ENCODE results near the gene PHACTR1. TPM values are rescaled to one million over a fixed set of nuclear protein-coding genes. Genes with fewer than 3 reads are reported as not detected.
A peak's percentile ranks its signal among the peaks of the same experiment; 100 is the strongest.

Gene PHACTR1
- total RNA-seq, 8 experiments from 2014 or later, result 2.7 to 24.5 (median 16.4) TPM

DNA sequence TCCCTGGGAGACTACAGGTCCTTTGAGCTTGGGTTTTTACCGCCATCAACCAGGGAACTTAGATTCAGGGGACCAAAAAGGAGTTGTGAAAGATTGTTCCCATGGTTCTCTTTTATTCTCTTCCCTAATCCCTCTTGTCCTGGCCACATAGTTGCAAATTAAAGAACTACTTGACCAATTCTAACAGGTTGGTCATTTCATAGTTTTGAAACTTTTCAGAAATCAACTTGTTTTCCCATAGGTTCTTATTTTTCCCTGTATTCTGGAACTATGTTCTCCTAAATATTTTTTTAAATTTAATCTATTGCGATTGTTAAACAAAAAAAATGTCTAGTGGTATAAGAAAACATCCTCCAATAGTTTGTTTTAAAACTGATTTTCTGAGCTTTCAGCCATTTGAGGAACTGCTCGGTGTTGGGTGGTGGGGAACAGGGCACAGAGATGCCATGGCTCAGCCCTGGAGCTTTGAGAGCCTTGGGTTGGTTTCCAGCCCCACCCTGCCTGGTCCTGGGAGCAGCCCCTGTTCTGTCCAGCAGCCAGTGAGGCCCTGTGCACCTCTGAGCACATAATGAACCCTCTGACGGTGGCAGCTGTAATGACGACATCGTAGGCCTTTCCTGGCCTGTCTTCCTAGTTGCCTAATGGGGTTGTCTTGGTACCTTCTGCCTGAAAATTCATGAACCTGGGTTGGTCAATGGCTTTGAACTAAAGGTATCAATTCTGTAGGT is 558.3 kb downstream of the PHACTR1 start:
- 20 to 100% (median 89%) methylated on average over 1 to 6 of the region's 6 CpGs; no CpG with 5 or more reads in 1 of the 10 experiments for WGBS, 10 experiments
- no peak for ATAC-seq (replicated peaks in 6 of 8)
- in situ Hi-C loops (cut with MboI; ENCODE audit: low pct_unique_long_range_greater_than_20kb in 2 of 9, low sequenced_read_pairs in 9 of 9, unreplicated experiment in 9 of 9), result loop anchor here in 1 of 9 experiments (25.0 kb wide), 1 partner anchor 363 kb away; no protein-coding TSS in a partner anchor
- H3K4me3 ChIP-seq, result no peak overlapping the region
- no peak overlapping the region for H3K27ac ChIP-seq
- H3K4me1 ChIP-seq (replicated peaks in 1 of 2), result peaks cover 6 to 8% of the 10 kb centered on the region in 2 donors

DNA sequence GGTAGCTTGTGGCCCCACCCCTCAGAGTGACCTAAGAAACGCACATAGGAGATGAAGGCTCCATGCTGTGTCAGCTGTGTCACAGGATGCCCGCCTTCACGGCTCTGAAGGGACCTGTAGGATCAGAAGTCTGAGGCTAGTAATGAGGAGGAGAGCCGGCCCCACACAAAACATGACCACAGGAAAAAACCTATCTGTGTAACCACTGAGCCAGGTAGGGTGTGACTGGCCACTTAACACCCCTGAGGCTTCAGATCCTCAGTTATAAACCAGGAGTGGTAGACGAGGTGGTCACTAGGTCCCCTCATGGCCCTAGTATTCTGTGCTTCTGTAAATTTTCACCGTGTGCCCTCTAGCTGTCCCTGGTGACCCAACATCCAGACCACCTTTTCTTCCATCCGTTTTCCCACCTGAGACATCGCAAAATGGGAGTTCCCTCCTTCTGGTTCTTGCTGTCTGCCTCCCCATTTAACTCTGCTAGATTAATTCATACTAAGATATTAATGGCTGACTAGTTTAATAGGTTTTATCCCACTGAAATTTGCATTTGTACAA is 558.9 kb downstream of the PHACTR1 start:
- H3K4me1 ChIP-seq (replicated peaks in 1 of 2), result peaks cover 6 to 8% of the 10 kb centered on the region in 2 donors
- in situ Hi-C loops (cut with MboI; ENCODE audit: low pct_unique_long_range_greater_than_20kb in 2 of 9, low sequenced_read_pairs in 9 of 9, unreplicated experiment in 9 of 9), result loop anchor here in 1 of 9 experiments (25.0 kb wide), 1 partner anchor 363 kb away; no protein-coding TSS in a partner anchor
- H3K27ac ChIP-seq, result no peak overlapping the region
- H3K4me3 ChIP-seq, result no peak overlapping the region
- WGBS, 10 experiments, result 50 to 100% (median 80%) methylated on average over 1 to 7 of the region's 8 CpGs; no CpG with 5 or more reads in 3 of the 10 experiments
- ATAC-seq (replicated peaks in 6 of 8), result no peak

DNA sequence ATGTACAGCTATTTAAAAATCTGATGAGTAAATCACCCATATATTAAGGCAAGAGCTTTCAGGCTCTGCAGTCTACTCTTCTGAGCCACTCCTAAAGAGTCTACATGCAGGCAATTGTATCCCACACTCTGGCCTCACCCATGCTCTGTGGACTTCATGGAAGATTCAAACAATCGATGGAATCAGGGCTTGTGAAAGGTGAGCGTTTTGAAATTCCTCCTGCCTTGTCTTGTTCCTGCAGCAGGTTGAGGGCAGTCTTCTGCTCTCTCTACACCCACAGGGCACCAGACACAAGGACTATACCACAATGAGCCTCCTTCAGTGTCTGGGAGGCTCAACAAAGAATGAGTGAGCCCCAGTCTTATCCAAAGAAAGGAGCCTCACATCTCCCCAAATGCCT is 560.7 kb downstream of the PHACTR1 start:
- H3K4me1 ChIP-seq (replicated peaks in 1 of 2), result peaks cover 6 to 8% of the 10 kb centered on the region in 2 donors
- no peak overlapping the region for H3K27ac ChIP-seq
- no peak for ATAC-seq (replicated peaks in 6 of 8)
- 82 to 100% (median 100%) methylated on average over 1 to 2 of the region's 2 CpGs; no CpG with 5 or more reads in 5 of the 10 experiments for WGBS, 10 experiments
- H3K4me3 ChIP-seq, result no peak overlapping the region
- in situ Hi-C loops (cut with MboI; ENCODE audit: low pct_unique_long_range_greater_than_20kb in 2 of 9, low sequenced_read_pairs in 9 of 9, unreplicated experiment in 9 of 9), result loop anchor here in 1 of 9 experiments (25.0 kb wide), 1 partner anchor 365 kb away; no protein-coding TSS in a partner anchor

DNA sequence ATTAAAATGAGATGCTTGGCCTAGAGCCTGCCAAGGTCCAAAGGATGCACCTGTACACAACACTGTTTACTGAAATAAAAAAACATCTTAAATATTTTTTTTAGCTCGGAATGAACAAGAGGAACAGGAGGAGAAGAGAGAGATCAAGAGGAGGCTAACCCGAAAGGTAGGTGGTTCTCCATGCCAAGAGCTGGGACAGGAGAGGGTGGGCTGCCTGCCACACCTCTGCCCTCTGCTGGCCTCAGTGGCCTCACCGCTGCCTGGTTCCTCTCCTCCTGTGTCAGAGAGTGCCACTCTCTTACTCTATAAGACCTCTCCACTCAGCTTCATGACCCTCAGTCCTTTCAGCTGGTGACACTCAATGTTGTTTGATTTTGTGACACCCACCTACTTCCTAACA is 561.6 kb downstream of the PHACTR1 start:
- 50 to 100% (median 89%) methylated on average over 1 to 3 of the region's 3 CpGs; no CpG with 5 or more reads in 3 of the 10 experiments for WGBS, 10 experiments
- in situ Hi-C loops (cut with MboI; ENCODE audit: low pct_unique_long_range_greater_than_20kb in 2 of 9, low sequenced_read_pairs in 9 of 9, unreplicated experiment in 9 of 9), result loop anchor here in 1 of 9 experiments (25.0 kb wide), 1 partner anchor 366 kb away; no protein-coding TSS in a partner anchor
- peak in 2 of 8 experiments; percentile 30 to 39 for ATAC-seq (replicated peaks in 6 of 8)
- Histone ChIP-seq H3K4me1 (replicated peaks in 1 of 2) (peaks cover 2 to 4% of the 10 kb centered on the region in 2 donors), H3K4me3 (no peak overlapping the region), H3K27ac (no peak overlapping the region)

DNA sequence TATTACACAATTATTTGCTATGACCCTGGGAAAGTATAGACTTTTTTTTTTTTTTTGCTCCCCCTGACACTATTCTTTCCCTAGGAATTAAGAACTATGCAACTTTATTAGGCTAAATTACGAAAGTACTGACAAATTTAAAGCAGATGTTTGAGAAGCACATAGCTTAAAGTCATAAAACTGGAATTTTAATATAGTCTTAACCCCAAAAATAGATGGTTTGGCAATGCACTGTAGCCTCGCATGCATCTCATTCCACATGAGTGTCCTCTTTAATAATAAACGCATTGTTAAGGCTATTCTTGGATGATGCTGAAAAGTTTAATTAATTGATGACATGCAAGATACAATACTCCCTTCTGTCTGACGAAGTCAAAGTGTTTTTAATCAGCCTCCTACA is 562.4 kb downstream of the PHACTR1 start:
- H3K4me3 ChIP-seq, result no peak overlapping the region
- peaks cover 0 to under 1% of the 10 kb centered on the region in 2 donors for H3K4me1 ChIP-seq (replicated peaks in 1 of 2)
- in situ Hi-C loops (cut with MboI; ENCODE audit: low pct_unique_long_range_greater_than_20kb in 2 of 9, low sequenced_read_pairs in 9 of 9, unreplicated experiment in 9 of 9), result loop anchor here in 1 of 9 experiments (25.0 kb wide), 1 partner anchor 367 kb away; no protein-coding TSS in a partner anchor
- WGBS, 10 experiments, result 0 to 92% (median 70%) methylated on average over 1 to 4 of the region's 4 CpGs
- H3K27ac ChIP-seq, result no peak overlapping the region
- ATAC-seq (replicated peaks in 6 of 8), result peak in 2 of 8 experiments; percentile 39 to 92

DNA sequence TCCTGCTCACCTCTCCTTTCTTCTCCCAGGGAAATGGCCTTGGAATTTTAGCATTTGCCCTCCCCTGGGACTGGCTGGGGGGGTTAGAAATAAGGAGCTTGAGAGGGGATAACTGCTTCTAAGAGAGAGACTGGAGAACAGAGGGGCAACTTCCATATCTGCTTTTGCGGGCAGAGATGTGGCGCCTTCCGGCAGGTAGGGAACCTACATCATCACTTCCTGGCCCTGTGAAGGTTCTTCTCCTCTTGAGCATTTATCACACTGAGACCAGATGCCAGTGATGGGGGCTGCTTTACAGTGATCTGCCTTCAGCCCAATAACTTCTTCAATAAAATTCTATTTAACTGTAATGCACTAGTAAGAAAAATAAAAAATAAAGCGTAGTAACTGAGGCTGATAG is 563.7 kb downstream of the PHACTR1 start:
- 0 to 75% (median 56%) methylated on average over 1 to 3 of the region's 4 CpGs; no CpG with 5 or more reads in 4 of the 10 experiments for WGBS, 10 experiments
- in situ Hi-C loops (cut with MboI; ENCODE audit: low pct_unique_long_range_greater_than_20kb in 2 of 9, low sequenced_read_pairs in 9 of 9, unreplicated experiment in 9 of 9), result loop anchor here in 1 of 9 experiments (25.0 kb wide), 1 partner anchor 368 kb away; no protein-coding TSS in a partner anchor
- H3K4me3 ChIP-seq, result no peak overlapping the region
- ATAC-seq (replicated peaks in 6 of 8), result no peak
- H3K27ac ChIP-seq, result no peak overlapping the region
- no peaks in the 10 kb centered on the region for H3K4me1 ChIP-seq (replicated peaks in 1 of 2)

DNA sequence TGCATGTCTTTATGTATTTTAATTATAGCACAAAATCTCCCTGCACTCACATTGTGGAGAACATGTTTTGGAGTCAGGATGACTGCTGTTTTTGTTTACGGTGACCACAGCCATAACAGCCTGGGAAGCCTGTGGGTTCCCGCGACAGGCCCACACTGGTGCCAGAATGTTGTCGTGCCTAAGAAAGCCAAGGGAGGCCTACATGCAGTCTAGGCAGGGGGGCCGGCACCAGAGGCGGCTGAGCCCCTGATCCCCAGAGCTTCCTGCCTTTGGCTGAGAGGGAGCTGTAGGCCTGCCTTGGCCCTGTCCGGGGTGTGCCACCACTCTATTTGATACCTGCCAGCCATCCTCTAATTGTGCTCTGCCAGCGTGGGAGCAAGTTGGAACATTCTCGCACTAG is 565.1 kb downstream of the PHACTR1 start:
- ATAC-seq (replicated peaks in 6 of 8), result no peak
- WGBS, 10 experiments, result 80 to 100% (median 91%) methylated on average over 1 to 7 of the region's 9 CpGs; no CpG with 5 or more reads in 3 of the 10 experiments
- Histone ChIP-seq H3K27ac (no peak overlapping the region), H3K4me3 (no peak overlapping the region), H3K4me1 (replicated peaks in 1 of 2) (no peaks in the 10 kb centered on the region)
- in situ Hi-C loops (cut with MboI; ENCODE audit: low pct_unique_long_range_greater_than_20kb in 2 of 9, low sequenced_read_pairs in 9 of 9, unreplicated experiment in 9 of 9), result loop anchor here in 1 of 9 experiments (25.0 kb wide), 1 partner anchor 369 kb away; no protein-coding TSS in a partner anchor

DNA sequence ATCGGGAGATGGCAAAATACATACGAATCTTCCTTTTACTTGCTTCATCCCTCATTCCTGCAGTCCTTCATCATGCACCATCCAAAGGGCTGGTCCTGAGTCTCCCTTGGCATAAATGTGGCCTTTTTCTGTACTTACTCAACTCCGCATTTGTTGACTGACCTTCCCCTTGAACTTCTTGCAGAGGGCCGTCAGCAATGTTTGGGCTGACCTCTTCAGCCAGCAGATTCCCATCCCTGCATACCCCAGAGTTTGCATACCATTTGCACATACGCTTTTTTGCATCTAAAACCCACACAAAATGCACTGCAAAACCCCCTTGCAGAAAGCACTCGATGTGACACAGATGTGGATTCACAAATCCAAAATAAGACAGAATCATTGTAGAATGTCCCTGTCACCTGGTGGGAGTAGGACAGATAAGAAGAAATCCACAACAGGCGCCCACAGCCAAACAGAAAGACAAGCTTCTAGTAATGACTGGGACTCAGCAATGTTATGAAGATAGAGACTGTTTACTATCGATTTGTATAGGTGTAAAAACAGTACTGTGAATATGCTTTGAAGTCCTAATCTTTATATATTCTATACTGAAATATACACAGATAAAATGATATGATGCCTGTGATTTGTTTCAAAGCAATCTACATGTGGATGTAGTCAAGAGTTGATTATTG is 566.0 kb downstream of the PHACTR1 start:
- no peak overlapping the region for H3K27ac ChIP-seq
- 32 to 95% (median 63%) methylated on average over 1 to 8 of the region's 8 CpGs for WGBS, 10 experiments
- no peak overlapping the region for H3K4me3 ChIP-seq
- ATAC-seq (replicated peaks in 6 of 8), result peak in 3 of 8 experiments; percentile 25 to 68 (median 57)
- in situ Hi-C loops (cut with MboI; ENCODE audit: low pct_unique_long_range_greater_than_20kb in 2 of 9, low sequenced_read_pairs in 9 of 9, unreplicated experiment in 9 of 9), result loop anchor here in 1 of 9 experiments (25.0 kb wide), 1 partner anchor 370 kb away; no protein-coding TSS in a partner anchor
- H3K4me1 ChIP-seq (replicated peaks in 1 of 2), result no peaks in the 10 kb centered on the region

DNA sequence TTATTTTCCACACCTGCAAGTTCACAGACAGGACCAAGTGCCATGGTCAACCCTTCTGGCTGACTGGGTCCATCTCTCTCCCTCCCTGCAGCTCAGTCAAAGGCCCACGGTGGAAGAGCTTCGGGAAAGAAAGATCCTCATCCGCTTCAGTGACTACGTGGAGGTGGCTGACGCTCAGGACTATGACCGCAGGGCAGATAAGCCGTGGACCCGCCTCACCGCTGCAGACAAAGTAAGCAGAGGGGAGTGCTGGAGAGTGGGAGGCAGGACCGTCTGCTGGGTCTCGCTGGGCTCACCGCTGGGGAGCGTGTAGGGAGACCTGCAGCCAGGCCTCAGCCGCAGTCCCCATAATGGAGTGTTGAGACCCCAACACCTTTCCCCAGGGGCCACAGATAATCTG is 566.8 kb downstream of the PHACTR1 start:
- in situ Hi-C loops (cut with MboI; ENCODE audit: low pct_unique_long_range_greater_than_20kb in 2 of 9, low sequenced_read_pairs in 9 of 9, unreplicated experiment in 9 of 9), result loop anchor here in 1 of 9 experiments (25.0 kb wide), 1 partner anchor 371 kb away; no protein-coding TSS in a partner anchor
- no peak for ATAC-seq (replicated peaks in 6 of 8)

DNA sequence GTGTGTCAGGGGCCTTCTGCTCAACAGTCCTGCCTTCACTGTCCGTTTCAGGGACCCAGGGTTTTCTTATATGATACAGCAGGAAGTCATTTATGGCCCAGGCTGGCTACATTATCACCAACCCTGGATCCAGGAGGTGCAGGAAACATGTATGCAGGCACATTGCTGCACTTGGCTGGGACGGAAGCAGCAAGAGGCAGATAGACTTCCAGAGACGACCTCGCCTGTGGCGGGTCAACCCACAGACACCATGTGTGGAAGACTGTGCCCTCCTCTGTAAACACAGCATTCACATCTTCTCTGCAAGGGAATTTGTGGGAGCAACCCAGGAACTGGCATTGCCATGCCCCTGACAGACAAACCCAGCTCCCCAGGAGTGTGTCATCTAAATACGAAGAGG is 568.1 kb downstream of the PHACTR1 start:
- peaks cover 0 to 5% of the 10 kb centered on the region in 2 donors for H3K4me1 ChIP-seq (replicated peaks in 1 of 2)
- in situ Hi-C loops (cut with MboI; ENCODE audit: low pct_unique_long_range_greater_than_20kb in 2 of 9, low sequenced_read_pairs in 9 of 9, unreplicated experiment in 9 of 9), result loop anchor here in 1 of 9 experiments (25.0 kb wide), 1 partner anchor 372 kb away; no protein-coding TSS in a partner anchor
- no peak overlapping the region for H3K4me3 ChIP-seq
- 33 to 100% (median 93%) methylated on average over 1 to 5 of the region's 6 CpGs; no CpG with 5 or more reads in 4 of the 10 experiments for WGBS, 10 experiments
- no peak overlapping the region for H3K27ac ChIP-seq
- no peak for ATAC-seq (replicated peaks in 6 of 8)

More for the DNA sequence above, 566.8 kb downstream of the PHACTR1 start:
- H3K27ac ChIP-seq, result no peak overlapping the region
- H3K4me3 ChIP-seq, result no peak overlapping the region
- 80 to 94% (median 90%) methylated on average over 1 to 8 of the region's 14 CpGs; no CpG with 5 or more reads in 6 of the 10 experiments for WGBS, 10 experiments
- no peaks in the 10 kb centered on the region for H3K4me1 ChIP-seq (replicated peaks in 1 of 2)

DNA sequence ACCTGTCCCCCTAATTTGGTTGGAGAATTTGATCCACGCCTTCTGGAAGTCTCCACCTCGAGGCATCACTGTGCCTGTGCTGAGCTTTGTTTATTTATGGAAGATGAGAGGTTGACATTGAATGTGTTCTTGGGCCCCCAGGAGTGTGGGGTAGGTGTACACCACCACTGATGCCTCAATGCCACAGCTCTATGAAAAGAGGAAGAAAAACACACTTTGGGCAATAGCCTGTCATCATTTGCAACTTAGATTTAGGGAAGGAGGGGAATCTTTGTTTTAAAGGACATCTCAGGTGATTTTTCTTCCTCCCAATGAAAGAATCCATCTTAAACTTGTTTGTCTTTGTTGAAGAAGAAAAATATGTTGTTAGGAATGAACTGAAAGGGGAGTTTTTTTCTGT is 569.1 kb downstream of the PHACTR1 start:
- H3K4me3 ChIP-seq, result no peak overlapping the region
- ATAC-seq (replicated peaks in 6 of 8), result no peak
- in situ Hi-C loops (cut with MboI; ENCODE audit: low pct_unique_long_range_greater_than_20kb in 2 of 9, low sequenced_read_pairs in 9 of 9, unreplicated experiment in 9 of 9), result loop anchor here in 1 of 9 experiments (25.0 kb wide), 1 partner anchor 373 kb away; no protein-coding TSS in a partner anchor
- 40 to 100% (median 85%) methylated on average over 1 to 2 of the region's 2 CpGs; no CpG with 5 or more reads in 4 of the 10 experiments for WGBS, 10 experiments
- no peak overlapping the region for H3K27ac ChIP-seq
- H3K4me1 ChIP-seq (replicated peaks in 1 of 2), result peaks cover 7 to 15% of the 10 kb centered on the region in 2 donors

DNA sequence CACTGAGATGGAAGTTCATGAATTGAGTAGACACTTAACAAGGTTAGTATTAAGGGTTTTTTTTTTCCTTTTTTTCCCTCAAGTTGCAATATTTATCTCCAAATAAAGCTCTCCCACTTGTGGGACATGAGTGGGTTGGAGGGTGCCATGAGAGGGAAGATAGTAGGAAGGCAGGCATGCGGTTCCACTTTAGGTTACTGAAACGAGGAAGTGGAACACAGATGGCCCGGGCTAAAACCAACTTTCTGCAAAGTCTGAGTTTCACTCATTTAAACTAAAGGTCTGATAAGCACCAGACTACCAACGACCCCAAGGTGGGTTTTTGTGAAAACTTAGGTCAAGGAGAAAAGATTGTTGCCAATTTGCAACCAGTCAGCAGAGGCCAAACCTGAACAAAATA is 569.6 kb downstream of the PHACTR1 start:
- Histone ChIP-seq H3K4me3 (no peak overlapping the region), H3K4me1 (replicated peaks in 1 of 2) (peaks cover 7 to 15% of the 10 kb centered on the region in 2 donors), H3K27ac (no peak overlapping the region)
- WGBS, 10 experiments, result 20 to 97% (median 76%) methylated on average over 1 to 4 of the region's 4 CpGs; no CpG with 5 or more reads in 2 of the 10 experiments
- in situ Hi-C loops (cut with MboI; ENCODE audit: low pct_unique_long_range_greater_than_20kb in 2 of 9, low sequenced_read_pairs in 9 of 9, unreplicated experiment in 9 of 9), result loop anchor here in 1 of 9 experiments (25.0 kb wide), 1 partner anchor 374 kb away; no protein-coding TSS in a partner anchor
- ATAC-seq (replicated peaks in 6 of 8), result no peak
